ENCODE data around the gene PIAS1.
"Not testable (repeated sequence)": the region's sequence is repeated elsewhere in the genome, so short reads cannot be mapped to it uniquely, and the experiment has no call there.

Gene PIAS1

GRCh38 chr15:68230157-68231100 lies 176.3 kb downstream of the PIAS1 start:
- DNase-seq (ENCODE audit: insufficient read length, low spot score): no peak
- no peak for TF ChIP-seq CTCF (IDR thresholded peaks at IDR 0.05; ENCODE audit: insufficient read depth, missing control alignments)
- FAIRE-seq: no peak

GRCh38 chr15:68231102-68231818 lies 177.1 kb downstream of the PIAS1 start:
- DNase-seq (ENCODE audit: insufficient read length, low spot score): no peak
- TF ChIP-seq CTCF (IDR thresholded peaks at IDR 0.05; ENCODE audit: insufficient read depth, missing control alignments): peak; percentile 2
- no peak for FAIRE-seq

GRCh38 chr15:68232449-68232848 lies 178.3 kb downstream of the PIAS1 start:
- FAIRE-seq (no peak), DNase-seq (ENCODE audit: insufficient read length, low spot score) (no peak)
- TF ChIP-seq CTCF (IDR thresholded peaks at IDR 0.05; ENCODE audit: insufficient read depth, missing control alignments): no peak

GRCh38 chr15:68232937-68233336 lies 178.8 kb downstream of the PIAS1 start:
- no peak for TF ChIP-seq CTCF (IDR thresholded peaks at IDR 0.05; ENCODE audit: insufficient read depth, missing control alignments)
- DNase-seq (ENCODE audit: insufficient read length, low spot score) (no peak), FAIRE-seq (no peak)

GRCh38 chr15:68234060-68234459 lies 179.9 kb downstream of the PIAS1 start:
- FAIRE-seq (no peak), DNase-seq (ENCODE audit: insufficient read length, low spot score) (no peak)
- TF ChIP-seq CTCF (IDR thresholded peaks at IDR 0.05; ENCODE audit: insufficient read depth, missing control alignments): no peak

GRCh38 chr15:68234520-68234919 lies 180.4 kb downstream of the PIAS1 start:
- DNase-seq (ENCODE audit: insufficient read length, low spot score); FAIRE-seq: not testable (repeated sequence)

- DNase-seq (ENCODE audit: insufficient read length, low spot score) (no peak), FAIRE-seq (no peak)
- TF ChIP-seq CTCF (IDR thresholded peaks at IDR 0.05; ENCODE audit: insufficient read depth, missing control alignments): no peak
Measured at GRCh38 chr15:68235022-68235421, 180.9 kb downstream of the PIAS1 start.

Data from D721Med (cell line).